ENCODE results near the gene KRTAP1-3. TPM values are rescaled to one million over a fixed set of nuclear protein-coding genes. Genes with fewer than 3 reads are reported as not detected.

The KRTAP1-3 gene
- total and polyA plus RNA-seq, 2 experiments from 2014 or later = not detected

- no peaks in the 10 kb centered on the region for H3K9me2 ChIP-seq (ENCODE audit: insufficient read depth)
- no peak for DNase-seq
- H3K27me3 ChIP-seq (replicated peaks; ENCODE audit: insufficient read depth) = no peaks in the 10 kb centered on the region
- no peak for TF ChIP-seq EZH2 (IDR thresholded peaks at IDR 0.05; ENCODE audit: insufficient read depth, poor library complexity, severe bottlenecking)
- TF ChIP-seq EZH2phosphoT487 (IDR thresholded peaks at IDR 0.05; ENCODE audit: insufficient read depth, low read depth) = no peak
- no peak overlapping the region for H3K4me3 ChIP-seq
- H3K4me1 ChIP-seq (ENCODE audit: insufficient read depth) = no peaks in the 10 kb centered on the region
- H4K20me1 ChIP-seq (ENCODE audit: insufficient read depth) = no peaks in the 10 kb centered on the region
- no peak overlapping the region for H3K4me2 ChIP-seq (ENCODE audit: unreplicated experiment)
- no peaks in the 10 kb centered on the region for H3K9me3 ChIP-seq (ENCODE audit: low read depth)
- in situ Hi-C loops (cut with MboI) = no loop called here
- H3K36me3 ChIP-seq (ENCODE audit: low read depth) = no peaks in the 10 kb centered on the region
- no peaks in the 10 kb centered on the region for H3F3A ChIP-seq (ENCODE audit: insufficient read depth)
- H3K9ac ChIP-seq = no peak overlapping the region
- H2AFZ ChIP-seq = no peak overlapping the region
- no peak overlapping the region for H3K27ac ChIP-seq
- H3K79me2 ChIP-seq (ENCODE audit: insufficient read depth) = no peaks in the 10 kb centered on the region
Observed at GRCh38 chr17:41076788-41077187, 42.1 kb upstream of the KRTAP1-3 start.

- Histone ChIP-seq H4K20me1 (ENCODE audit: insufficient read depth) (no peaks in the 10 kb centered on the region), H3K79me2 (ENCODE audit: insufficient read depth) (no peaks in the 10 kb centered on the region), H3K4me1 (ENCODE audit: insufficient read depth) (no peaks in the 10 kb centered on the region), H3K9me2 (ENCODE audit: insufficient read depth) (no peaks in the 10 kb centered on the region), H3K27me3 (replicated peaks; ENCODE audit: insufficient read depth) (no peaks in the 10 kb centered on the region), H3K27ac (no peak overlapping the region), H2AFZ (no peak overlapping the region), H3K4me2 (ENCODE audit: unreplicated experiment) (no peak overlapping the region), H3K4me3 (no peak overlapping the region), H3F3A (ENCODE audit: insufficient read depth) (no peaks in the 10 kb centered on the region), H3K9me3 (ENCODE audit: low read depth) (no peaks in the 10 kb centered on the region), H3K36me3 (ENCODE audit: low read depth) (no peaks in the 10 kb centered on the region), H3K9ac (no peak overlapping the region)
- in situ Hi-C loops (cut with MboI) = no loop called here
- WGBS, 2 experiments (ENCODE audit: low coverage in 1 of 2, low lambda C conversion rate in 2 of 2, missing lambda C conversion rate in 2 of 2) = 88 to 93% methylated on average over 2 of the region's 2 CpGs
- no peak for DNase-seq
- no peak for TF ChIP-seq EZH2phosphoT487 (IDR thresholded peaks at IDR 0.05; ENCODE audit: insufficient read depth, low read depth)
- no peak for TF ChIP-seq EZH2 (IDR thresholded peaks at IDR 0.05; ENCODE audit: insufficient read depth, poor library complexity, severe bottlenecking)
Observed at GRCh38 chr17:41073676-41074075, 39.0 kb upstream of the KRTAP1-3 start.

- no peak overlapping the region for H3K9ac ChIP-seq
- H3K4me1 ChIP-seq (ENCODE audit: insufficient read depth) = peaks cover 10% of the 10 kb centered on the region
- H3K27me3 ChIP-seq (replicated peaks; ENCODE audit: insufficient read depth) = no peaks in the 10 kb centered on the region
- H3K27ac ChIP-seq = no peak overlapping the region
- H4K20me1 ChIP-seq (ENCODE audit: insufficient read depth) = no peaks in the 10 kb centered on the region
- no peaks in the 10 kb centered on the region for H3K9me3 ChIP-seq (ENCODE audit: low read depth)
- 98 to 99% methylated on average over 5 of the region's 5 CpGs for WGBS, 2 experiments (ENCODE audit: low coverage in 1 of 2, low lambda C conversion rate in 2 of 2, missing lambda C conversion rate in 2 of 2)
- DNase-seq = no peak
- no peak for TF ChIP-seq EZH2phosphoT487 (IDR thresholded peaks at IDR 0.05; ENCODE audit: insufficient read depth, low read depth)
- no peak for TF ChIP-seq EZH2 (IDR thresholded peaks at IDR 0.05; ENCODE audit: insufficient read depth, poor library complexity, severe bottlenecking)
- H3K4me3 ChIP-seq = no peak overlapping the region
- in situ Hi-C loops (cut with MboI) = no loop called here
- H3F3A ChIP-seq (ENCODE audit: insufficient read depth) = peaks cover 9% of the 10 kb centered on the region
- H3K9me2 ChIP-seq (ENCODE audit: insufficient read depth) = no peaks in the 10 kb centered on the region
- no peak overlapping the region for H3K4me2 ChIP-seq (ENCODE audit: unreplicated experiment)
- H3K36me3 ChIP-seq (ENCODE audit: low read depth) = no peaks in the 10 kb centered on the region
- no peak overlapping the region for H2AFZ ChIP-seq
- H3K79me2 ChIP-seq (ENCODE audit: insufficient read depth) = no peaks in the 10 kb centered on the region
Observed at GRCh38 chr17:41071606-41072360, 37.1 kb upstream of the KRTAP1-3 start.

GRCh38 chr17:41069031-41069430, 34.4 kb upstream of the KRTAP1-3 start:
- no peak for TF ChIP-seq EZH2 (IDR thresholded peaks at IDR 0.05; ENCODE audit: insufficient read depth, poor library complexity, severe bottlenecking)
- no peaks in the 10 kb centered on the region for H3K79me2 ChIP-seq (ENCODE audit: insufficient read depth)
- no peaks in the 10 kb centered on the region for H3K9me2 ChIP-seq (ENCODE audit: insufficient read depth)
- in situ Hi-C loops (cut with MboI) = no loop called here
- 95 to 96% methylated on average over 3 of the region's 3 CpGs for WGBS, 2 experiments (ENCODE audit: low coverage in 1 of 2, low lambda C conversion rate in 2 of 2, missing lambda C conversion rate in 2 of 2)
- no peaks in the 10 kb centered on the region for H3K9me3 ChIP-seq (ENCODE audit: low read depth)
- no peak overlapping the region for H2AFZ ChIP-seq
- no peak overlapping the region for H3K9ac ChIP-seq
- H3K4me3 ChIP-seq = no peak overlapping the region
- H3K27ac ChIP-seq = no peak overlapping the region
- H3K4me2 ChIP-seq (ENCODE audit: unreplicated experiment) = no peak overlapping the region
- no peak for DNase-seq
- no peaks in the 10 kb centered on the region for H3K27me3 ChIP-seq (replicated peaks; ENCODE audit: insufficient read depth)
- H3F3A ChIP-seq (ENCODE audit: insufficient read depth) = peaks cover 26% of the 10 kb centered on the region
- no peaks in the 10 kb centered on the region for H3K36me3 ChIP-seq (ENCODE audit: low read depth)
- peaks cover 21% of the 10 kb centered on the region for H3K4me1 ChIP-seq (ENCODE audit: insufficient read depth)
- H4K20me1 ChIP-seq (ENCODE audit: insufficient read depth) = no peaks in the 10 kb centered on the region

GRCh38 chr17:41067281-41067680, 32.6 kb upstream of the KRTAP1-3 start:
- Histone ChIP-seq H3K4me1 (ENCODE audit: insufficient read depth) (peaks cover 34% of the 10 kb centered on the region), H3K79me2 (ENCODE audit: insufficient read depth) (no peaks in the 10 kb centered on the region), H3K9me3 (ENCODE audit: low read depth) (no peaks in the 10 kb centered on the region), H4K20me1 (ENCODE audit: insufficient read depth) (no peaks in the 10 kb centered on the region), H3K36me3 (ENCODE audit: low read depth) (no peaks in the 10 kb centered on the region), H3K9ac (no peak overlapping the region), H3K4me3 (no peak overlapping the region), H3K4me2 (ENCODE audit: unreplicated experiment) (peak overlapping the region; percentile 4), H3K27ac (peak overlapping the region; percentile 65), H3K27me3 (replicated peaks; ENCODE audit: insufficient read depth) (no peaks in the 10 kb centered on the region), H3K9me2 (ENCODE audit: insufficient read depth) (no peaks in the 10 kb centered on the region), H2AFZ (no peak overlapping the region), H3F3A (ENCODE audit: insufficient read depth) (peaks cover 43% of the 10 kb centered on the region)
- no peak for TF ChIP-seq EZH2 (IDR thresholded peaks at IDR 0.05; ENCODE audit: insufficient read depth, poor library complexity, severe bottlenecking)
- TF ChIP-seq EZH2phosphoT487 (IDR thresholded peaks at IDR 0.05; ENCODE audit: insufficient read depth, low read depth) = no peak
- DNase-seq = peak; percentile 31
- in situ Hi-C loops (cut with MboI) = no loop called here
